GM12874 (cell line): ENCODE data around the gene MID1.

ENCODE experiments used
- TF ChIP-seq, protein P1 (sequence below): IDR thresholded peaks from 2 replicates; pipeline ENCODE4 v1.5.1; 2011; ENCODE audit warnings: low read depth, mild to moderate bottlenecking, control low read depth, low read length, moderate library complexity; ENCODE audit not compliant: insufficient read depth

MID1 gene

DNA sequence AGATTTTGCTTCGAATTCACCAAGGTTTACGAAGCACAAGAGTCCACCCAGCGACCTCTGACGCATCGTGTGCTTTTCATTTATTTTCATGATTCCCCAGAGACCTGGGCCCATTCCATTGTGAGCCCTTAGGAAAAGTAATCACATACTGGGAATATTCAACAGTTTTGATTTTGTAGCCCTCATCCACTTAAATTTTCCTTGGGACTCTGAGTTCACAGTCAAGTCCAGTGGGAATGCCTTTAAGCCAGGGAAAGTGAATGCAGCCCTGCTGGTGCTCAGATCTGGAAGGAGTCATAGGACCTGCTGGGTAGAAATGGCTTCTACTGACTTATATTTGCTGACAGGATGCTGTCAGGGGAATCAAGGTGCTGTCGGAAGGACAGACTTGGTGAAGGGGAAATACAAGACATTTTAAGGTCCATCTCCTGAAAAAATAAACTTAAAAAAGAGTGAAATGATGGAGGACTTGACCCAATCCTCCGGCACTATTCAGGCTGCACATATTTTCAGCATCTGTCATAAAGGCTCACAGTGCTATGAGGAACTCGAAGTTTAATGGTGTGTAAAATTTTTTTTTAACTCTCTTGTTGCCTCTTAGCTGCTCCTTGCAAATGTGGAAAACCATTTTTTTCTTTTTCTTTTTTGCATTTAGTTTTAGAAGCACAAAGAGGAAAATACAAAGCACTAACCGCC is 204.9 kb downstream of the MID1 start:
- TF ChIP-seq, protein P1, sequence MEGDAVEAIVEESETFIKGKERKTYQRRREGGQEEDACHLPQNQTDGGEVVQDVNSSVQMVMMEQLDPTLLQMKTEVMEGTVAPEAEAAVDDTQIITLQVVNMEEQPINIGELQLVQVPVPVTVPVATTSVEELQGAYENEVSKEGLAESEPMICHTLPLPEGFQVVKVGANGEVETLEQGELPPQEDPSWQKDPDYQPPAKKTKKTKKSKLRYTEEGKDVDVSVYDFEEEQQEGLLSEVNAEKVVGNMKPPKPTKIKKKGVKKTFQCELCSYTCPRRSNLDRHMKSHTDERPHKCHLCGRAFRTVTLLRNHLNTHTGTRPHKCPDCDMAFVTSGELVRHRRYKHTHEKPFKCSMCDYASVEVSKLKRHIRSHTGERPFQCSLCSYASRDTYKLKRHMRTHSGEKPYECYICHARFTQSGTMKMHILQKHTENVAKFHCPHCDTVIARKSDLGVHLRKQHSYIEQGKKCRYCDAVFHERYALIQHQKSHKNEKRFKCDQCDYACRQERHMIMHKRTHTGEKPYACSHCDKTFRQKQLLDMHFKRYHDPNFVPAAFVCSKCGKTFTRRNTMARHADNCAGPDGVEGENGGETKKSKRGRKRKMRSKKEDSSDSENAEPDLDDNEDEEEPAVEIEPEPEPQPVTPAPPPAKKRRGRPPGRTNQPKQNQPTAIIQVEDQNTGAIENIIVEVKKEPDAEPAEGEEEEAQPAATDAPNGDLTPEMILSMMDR, result no peak

DNA sequence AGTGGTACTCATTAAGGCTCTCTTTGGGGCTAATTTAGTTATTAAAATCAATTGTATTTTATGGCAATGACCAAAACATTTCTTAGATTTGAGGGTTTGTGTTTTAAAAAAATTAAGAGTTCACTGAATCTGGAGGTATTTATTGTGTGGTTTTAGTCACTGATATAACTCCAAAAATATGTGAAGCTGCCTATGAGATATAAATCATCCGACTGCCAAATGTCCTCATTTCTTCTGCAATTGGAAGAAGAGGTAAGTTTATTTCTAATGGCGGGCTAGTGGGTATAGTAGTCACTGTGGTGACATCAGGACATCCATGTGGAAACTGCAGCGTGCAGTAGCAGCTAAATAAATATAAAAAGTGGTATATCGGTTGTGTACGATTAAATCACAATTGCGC is 205.5 kb downstream of the MID1 start:
- TF ChIP-seq, protein P1, result no peak

DNA sequence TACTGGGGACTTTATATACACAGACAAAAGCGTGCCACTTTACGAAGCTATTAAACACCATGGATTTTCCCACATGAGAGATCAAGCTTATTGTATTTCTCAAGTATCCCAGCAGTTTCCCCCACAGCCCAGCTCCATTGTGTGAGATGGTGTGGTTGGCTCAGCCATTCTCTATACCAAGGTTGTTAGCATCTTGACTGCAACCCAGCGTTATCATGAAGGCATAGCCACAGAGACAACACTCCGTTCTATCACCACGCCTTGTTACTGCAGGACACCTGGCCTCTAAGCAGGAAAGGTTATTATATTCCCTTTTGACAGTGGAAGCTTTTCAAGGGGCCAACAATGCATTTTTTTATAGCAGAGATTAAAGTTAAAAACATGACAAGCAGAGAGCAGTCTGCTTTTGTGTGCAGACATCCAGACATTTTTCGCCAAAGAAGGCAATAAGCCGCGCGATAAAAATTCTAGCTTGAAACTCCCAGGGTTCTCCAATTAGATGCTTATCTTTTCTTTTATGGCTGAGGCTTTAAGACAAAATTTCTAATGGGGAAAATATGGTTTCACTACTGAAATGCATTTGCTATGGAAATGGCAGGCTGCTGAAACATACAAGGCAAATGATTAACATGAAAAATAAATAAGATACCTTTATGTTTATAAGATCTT is 206.1 kb downstream of the MID1 start:
- TF ChIP-seq, protein P1, result no peak

DNA sequence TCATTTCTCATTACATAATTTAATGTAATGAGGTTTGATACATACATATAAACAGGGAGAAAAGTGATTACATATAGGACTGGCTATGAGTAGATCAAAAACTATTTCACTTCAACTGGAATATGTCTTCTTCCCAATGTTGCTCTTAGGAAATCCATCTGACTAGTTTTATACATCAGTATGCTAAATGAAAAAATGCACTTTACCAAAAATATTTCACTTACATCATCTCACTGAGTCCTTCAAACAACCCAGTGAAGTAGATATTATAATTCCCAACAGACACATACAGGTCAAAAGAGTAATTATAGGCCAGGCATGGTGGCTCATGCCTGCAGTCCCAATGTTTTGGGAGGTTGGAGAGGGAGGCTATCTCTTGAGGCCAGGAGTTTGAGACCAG is 215.9 kb downstream of the MID1 start:
- TF ChIP-seq, protein P1, result no peak

DNA sequence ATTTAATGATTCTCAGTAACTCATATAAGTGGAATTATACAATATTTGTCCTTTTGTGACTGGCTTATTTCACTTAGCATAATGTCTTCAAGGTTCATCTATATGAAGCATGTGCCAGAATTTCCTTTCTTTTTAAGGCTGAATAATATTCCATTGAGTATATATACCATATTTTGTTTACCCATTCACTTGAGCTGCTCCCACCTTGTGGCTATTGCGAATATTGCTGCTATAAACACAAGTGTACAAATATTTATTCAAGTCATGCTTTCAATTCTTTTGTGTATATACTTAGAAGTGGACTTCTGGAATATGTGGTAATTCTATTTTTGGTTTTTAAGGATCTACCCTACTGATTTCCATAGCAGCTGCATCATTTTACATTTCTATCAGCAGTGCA is 219.1 kb downstream of the MID1 start:
- TF ChIP-seq, protein P1, result no peak

DNA sequence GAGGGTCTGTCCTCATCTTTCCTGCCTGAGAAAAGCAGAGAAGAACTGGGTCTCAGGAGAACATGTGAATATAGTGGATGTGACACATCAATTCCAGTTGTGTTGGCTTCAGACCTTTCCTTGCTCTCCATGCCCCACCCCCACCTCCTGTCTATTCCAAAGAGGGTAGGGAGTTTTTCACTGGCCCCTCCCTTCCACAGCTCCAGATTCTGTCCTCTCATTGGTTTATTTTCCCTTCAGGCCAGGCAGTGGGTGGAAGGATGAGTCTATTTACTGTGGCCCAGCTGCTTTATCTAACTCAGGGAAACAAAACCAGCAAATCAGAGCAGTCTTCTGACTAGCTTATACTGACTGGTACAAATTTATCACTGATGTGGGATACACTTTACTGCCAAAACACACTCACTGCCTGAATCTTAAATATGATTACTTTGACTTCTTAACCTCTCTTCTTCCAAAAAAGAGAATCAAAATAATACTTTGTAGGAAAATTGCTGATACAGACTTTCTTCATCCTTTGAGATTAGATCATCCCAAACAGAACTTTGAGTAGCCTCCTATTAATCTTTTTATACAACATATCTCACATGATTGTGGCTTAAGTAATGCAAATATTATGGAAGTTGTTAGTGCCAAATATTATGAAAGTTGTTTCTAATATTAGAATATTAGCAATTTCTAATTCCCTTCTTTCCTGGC is 221.2 kb downstream of the MID1 start:
- TF ChIP-seq, protein P1, result no peak

DNA sequence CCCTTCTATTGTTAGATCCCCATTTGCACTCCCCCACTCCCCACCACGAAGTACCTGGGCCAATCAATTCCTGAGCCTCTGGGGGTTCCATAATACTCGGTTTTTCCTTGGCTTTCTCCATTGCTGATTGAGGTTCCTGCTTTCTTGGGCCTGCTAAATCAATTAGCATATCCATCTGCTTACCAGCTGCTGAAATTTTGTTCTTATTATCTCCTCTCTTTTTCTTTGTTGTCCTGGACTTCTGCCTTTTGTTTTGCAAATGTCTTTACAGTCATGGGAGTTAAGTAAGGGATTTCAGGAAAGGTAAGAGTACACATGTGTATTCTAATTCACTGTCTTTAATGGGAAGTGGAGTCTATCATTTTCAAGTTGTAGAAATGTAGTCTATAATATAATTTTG is 222.2 kb downstream of the MID1 start:
- TF ChIP-seq, protein P1, result no peak
